Panc1 (cell line): Measurements from ENCODE around the gene PRSS27.

ENCODE experiments used
- POLR2AphosphoS5 ChIP-seq: IDR thresholded peaks from 2 replicates; pipeline ENCODE4 v1.6.1; 2012; ENCODE audit warnings: mild to moderate bottlenecking, low read depth, low read length, moderate library complexity
- TCF7L2 ChIP-seq: IDR thresholded peaks from 2 replicates; pipeline ENCODE4 v1.6.1; 2011; ENCODE audit warnings: mild to moderate bottlenecking, low read depth, low read length, inconsistent platforms
- TF ChIP-seq, protein P1 (sequence below): fragments of 450-650 bp; IDR thresholded peaks from 2 replicates; pipeline ENCODE4 v1.5.1; 2017; ENCODE audit warnings: mild to moderate bottlenecking

DNA sequence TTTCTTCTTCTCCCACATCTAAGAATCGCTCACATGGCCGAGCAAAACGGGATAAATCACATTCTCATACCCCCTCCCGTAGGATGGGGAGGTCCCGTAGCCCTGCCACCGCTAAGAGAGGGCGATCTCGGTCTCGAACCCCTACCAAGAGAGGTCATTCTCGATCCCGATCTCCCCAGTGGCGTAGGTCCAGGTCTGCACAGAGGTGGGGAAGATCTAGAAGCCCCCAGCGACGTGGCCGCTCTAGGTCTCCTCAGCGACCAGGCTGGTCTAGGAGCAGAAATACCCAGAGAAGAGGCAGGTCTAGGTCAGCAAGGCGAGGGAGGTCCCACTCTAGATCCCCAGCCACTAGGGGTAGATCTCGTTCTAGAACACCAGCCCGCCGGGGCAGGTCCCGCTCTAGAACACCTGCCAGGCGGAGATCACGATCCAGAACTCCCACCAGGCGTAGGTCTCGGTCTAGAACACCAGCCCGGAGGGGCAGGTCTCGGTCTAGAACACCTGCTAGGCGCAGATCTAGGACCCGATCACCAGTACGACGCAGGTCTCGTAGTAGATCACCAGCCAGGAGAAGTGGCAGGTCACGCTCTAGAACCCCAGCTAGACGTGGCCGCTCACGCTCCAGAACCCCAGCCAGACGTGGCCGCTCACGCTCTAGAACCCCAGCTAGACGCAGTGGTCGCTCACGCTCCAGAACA, 42.0 kb upstream of the PRSS27 start:
- TF ChIP-seq, protein P1, sequence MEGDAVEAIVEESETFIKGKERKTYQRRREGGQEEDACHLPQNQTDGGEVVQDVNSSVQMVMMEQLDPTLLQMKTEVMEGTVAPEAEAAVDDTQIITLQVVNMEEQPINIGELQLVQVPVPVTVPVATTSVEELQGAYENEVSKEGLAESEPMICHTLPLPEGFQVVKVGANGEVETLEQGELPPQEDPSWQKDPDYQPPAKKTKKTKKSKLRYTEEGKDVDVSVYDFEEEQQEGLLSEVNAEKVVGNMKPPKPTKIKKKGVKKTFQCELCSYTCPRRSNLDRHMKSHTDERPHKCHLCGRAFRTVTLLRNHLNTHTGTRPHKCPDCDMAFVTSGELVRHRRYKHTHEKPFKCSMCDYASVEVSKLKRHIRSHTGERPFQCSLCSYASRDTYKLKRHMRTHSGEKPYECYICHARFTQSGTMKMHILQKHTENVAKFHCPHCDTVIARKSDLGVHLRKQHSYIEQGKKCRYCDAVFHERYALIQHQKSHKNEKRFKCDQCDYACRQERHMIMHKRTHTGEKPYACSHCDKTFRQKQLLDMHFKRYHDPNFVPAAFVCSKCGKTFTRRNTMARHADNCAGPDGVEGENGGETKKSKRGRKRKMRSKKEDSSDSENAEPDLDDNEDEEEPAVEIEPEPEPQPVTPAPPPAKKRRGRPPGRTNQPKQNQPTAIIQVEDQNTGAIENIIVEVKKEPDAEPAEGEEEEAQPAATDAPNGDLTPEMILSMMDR = no peak
- TF ChIP-seq TCF7L2 = no peak
- TF ChIP-seq POLR2AphosphoS5 = no peak
